Fibroblast of peridontal ligament (primary cell): ENCODE results near the gene OR2T27.
"Not testable (repeated sequence)": the region's sequence is repeated elsewhere in the genome, so short reads cannot be mapped to it uniquely, and the experiment has no call there.

Experiments
- DNase-seq: peaks from one replicate; pipeline ENCODE4 v3.0.0-alpha.2; 2010; ENCODE audit errors: extremely low read depth

OR2T27 gene

GRCh38 chr1:248640906-248641305 is 14.4 kb downstream of the OR2T27 start:
- not testable (repeated sequence) for DNase-seq

GRCh38 chr1:248639652-248640051 is 15.7 kb downstream of the OR2T27 start:
- not testable (repeated sequence) for DNase-seq

GRCh38 chr1:248636612-248637011 is 18.7 kb downstream of the OR2T27 start:
- not testable (repeated sequence) for DNase-seq

DNA sequence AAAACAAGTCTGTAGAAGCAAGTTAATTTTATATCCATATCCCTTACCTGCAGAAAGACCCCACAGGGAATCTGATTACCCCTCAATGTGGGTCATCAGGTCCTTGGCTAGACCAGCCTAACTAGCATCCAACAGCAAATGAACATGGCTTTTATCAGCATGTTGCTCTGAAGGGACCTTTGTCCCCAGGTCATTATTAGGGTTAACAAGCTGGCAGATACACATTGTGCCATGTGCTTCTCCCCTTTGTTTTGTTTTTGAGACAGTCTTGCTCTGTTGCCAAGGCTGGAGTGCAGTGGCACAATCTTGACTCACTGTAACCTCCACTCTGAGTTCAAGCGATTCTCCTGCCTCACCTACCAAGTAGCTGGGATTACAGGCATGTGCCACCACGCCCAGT is 20.3 kb downstream of the OR2T27 start, which contains the start of gene OR2T11:
Gene OR2T11 (minus strand): TSS at position 101 of the 400 bp plus-strand sequence. CDS start 7,963 bp downstream, outside the sequence.
- DNase-seq: not testable (repeated sequence)

- no peak for DNase-seq
These were observed 23.8 kb downstream of the OR2T27 start for GRCh38 chr1:248631354-248632008.

DNA sequence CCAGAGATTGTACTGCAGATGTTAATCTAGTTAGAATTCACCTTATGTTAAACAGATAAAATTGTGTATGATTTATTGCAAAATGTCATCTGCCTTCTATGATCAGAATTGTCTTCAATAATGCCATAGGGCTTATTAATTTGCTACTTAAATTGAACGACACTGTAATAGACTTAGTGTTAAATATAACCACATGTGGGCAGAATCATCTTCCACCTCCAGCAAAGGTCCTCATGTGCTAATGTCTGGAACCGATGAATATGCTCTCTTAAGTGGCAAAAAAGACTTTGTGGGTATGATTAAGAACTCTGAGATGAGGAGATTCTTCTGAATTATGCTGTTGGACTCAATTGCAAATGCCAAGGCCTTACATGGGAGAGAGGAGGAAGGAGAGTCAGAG is 24.8 kb downstream of the OR2T27 start:
- DNase-seq: no peak

DNA sequence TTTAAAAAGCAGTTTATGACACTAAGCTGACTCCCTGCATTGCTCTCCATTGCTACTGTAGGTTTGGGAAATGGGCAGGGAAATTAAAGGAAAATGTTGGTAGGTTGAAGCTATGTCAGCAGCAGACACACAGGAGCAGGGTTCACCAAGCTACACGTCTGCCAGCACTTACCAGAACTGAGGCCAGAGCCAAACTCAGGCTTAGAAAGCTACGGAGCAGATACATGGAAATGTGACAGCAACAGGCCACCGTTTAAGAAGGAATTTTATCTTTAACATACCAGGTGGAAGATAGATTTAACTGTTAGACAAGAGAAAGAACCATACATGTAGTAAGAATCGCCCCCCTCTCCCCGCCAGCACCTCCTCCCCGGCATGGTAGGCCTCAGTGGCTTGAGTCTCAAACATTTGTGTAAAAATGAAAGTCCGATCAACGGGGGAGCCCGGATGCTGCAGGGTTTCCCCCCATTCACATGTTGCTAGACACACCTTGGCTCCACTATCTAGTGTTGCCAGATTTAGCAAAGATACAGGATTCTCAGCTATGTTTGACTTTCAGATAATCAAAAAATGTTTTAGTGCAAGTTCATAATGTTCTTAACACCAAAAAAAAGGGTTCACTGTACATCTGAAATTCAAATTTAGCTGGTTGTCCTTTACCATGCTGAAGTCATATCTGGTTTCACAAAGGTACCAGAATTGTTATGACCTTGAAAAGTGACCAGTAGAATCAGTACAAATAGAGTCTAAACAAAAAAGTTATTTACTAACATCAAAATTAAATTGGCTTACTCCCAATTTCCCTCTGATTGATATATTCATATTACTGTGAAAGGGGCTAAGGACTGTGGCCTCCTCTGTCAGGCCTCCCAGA is 27.1 kb downstream of the OR2T27 start:
- no peak for DNase-seq

- no peak for DNase-seq
These were observed 29.4 kb downstream of the OR2T27 start for GRCh38 chr1:248625971-248626370.

DNA sequence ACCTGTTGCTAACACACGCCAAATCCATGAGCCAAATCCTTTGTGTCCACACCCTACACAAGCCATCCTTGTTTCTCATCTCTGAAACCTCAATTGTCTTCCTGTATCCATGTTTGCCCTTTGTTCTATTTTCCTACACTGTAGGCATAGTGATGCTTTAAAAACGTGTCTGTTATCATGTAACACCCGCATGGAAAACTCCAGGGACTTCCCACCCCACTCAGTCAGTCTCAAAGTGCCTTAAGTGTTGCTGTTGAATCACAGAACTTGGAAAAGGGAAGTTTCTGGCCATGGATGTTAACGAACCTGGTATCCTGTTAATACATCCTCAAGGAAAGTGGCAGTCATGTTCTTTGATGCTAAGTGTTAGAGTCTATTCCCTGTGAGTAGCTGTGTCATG is 30.2 kb downstream of the OR2T27 start:
- DNase-seq: no peak

- peak; percentile 27 for DNase-seq
These were observed 32.7 kb downstream of the OR2T27 start for GRCh38 chr1:248622570-248623001.

- DNase-seq: no peak
These were observed 33.6 kb downstream of the OR2T27 start for GRCh38 chr1:248621770-248622169.

DNA sequence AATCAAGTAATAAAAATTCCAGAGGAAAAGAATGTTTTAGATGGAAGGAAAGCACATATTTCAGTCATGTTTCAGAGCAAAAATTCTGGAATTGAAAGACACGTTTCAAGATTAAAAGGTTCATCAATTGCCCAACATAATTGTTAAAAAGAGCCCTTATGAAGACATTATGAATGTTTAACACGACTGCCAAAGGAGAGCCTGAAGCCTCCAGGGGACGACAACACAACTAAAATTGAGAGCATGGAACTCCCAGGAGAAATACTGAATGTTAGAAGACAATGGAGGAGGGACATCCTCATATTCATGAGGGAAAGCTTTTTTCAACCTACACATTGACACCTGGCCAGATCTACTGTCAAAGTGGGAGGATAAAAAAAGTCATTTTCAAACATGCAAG is 36.5 kb downstream of the OR2T27 start:
- peak; percentile 18 for DNase-seq

- DNase-seq: no peak
These were observed 37.2 kb downstream of the OR2T27 start for GRCh38 chr1:248618119-248618518.

DNA sequence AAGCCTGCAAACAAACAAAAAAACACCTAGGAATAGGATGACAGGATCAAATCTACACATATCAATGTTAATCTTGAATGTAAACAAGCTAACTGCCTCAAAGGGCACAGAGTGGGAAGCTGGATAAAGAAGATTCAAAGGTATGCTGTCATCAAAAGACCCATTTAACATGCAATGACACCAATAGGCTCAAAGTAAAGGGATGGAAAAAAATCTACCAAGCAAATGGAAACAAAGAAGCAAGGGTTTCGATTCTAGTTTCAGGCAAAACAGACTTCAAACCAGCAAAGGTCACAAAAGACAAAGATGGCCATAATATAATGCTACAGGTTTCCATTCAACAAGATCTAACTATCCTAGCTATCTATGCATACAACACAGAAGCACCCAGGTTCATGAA is 41.6 kb downstream of the OR2T27 start:
- DNase-seq: no peak

- DNase-seq: no peak
These were observed 43.4 kb downstream of the OR2T27 start for GRCh38 chr1:248611883-248612414.

DNA sequence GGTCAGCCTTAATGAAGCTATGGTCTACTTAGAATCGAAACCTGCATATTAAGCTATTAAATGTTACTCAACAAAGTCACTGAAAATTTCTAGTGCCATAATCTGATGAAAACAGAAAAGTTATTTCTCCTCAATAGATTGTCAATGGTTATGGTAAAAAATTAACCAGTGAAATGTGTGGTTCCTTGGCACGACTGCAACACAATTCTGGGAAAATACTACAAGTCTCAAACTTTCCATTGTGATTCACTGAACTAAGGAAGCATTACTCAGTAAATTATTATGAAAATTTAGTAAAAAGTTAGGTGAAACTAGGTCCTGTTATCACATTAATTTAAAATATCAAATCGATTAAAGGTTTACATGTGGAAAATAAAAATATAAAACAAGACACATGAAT is 45.0 kb downstream of the OR2T27 start:
- DNase-seq: no peak
